HEK293 (cell line): ENCODE data around the gene ZNF483.

ENCODE experiments used
- BCL11B ChIP-seq: fragments of 450-650 bp; formaldehyde crosslinking; IDR thresholded peaks from 2 replicates; pipeline ENCODE4 v1.5.1; 2016; ENCODE audit warnings: low read depth, missing biosample characterization, missing genetic modification characterization
- FEZF1 ChIP-seq: fragments of 450-650 bp; formaldehyde crosslinking; IDR thresholded peaks from 2 replicates; pipeline ENCODE4 v1.5.1; 2016; ENCODE audit warnings: missing biosample characterization, missing genetic modification characterization
- HOXA7 ChIP-seq: sonication (generic); formaldehyde crosslinking; IDR thresholded peaks from 2 replicates; pipeline ENCODE4 v1.8.1; 2022; ENCODE audit warnings: missing genetic modification reagents, borderline replicate concordance
- KLF10 ChIP-seq: fragments of 450-650 bp; IDR thresholded peaks from 2 replicates; pipeline ENCODE4 v1.5.1; 2018; ENCODE audit warnings: missing biosample characterization, mild to moderate bottlenecking, missing genetic modification characterization
- KLF8 ChIP-seq: fragments of 450-650 bp; formaldehyde crosslinking; IDR thresholded peaks from 2 replicates; pipeline ENCODE4 v1.5.1; 2016; ENCODE audit warnings: missing biosample characterization, missing genetic modification characterization
- OSR2 ChIP-seq: fragments of 450-650 bp; formaldehyde crosslinking; IDR thresholded peaks from 2 replicates; pipeline ENCODE4 v1.5.1; 2016; ENCODE audit warnings: missing biosample characterization, missing genetic modification characterization
- OVOL3 ChIP-seq: fragments of 450-650 bp; formaldehyde crosslinking; IDR thresholded peaks from 2 replicates; pipeline ENCODE4 v1.5.1; 2016; ENCODE audit warnings: missing biosample characterization, missing genetic modification characterization
- SALL2 ChIP-seq: fragments of 450-650 bp; formaldehyde crosslinking; IDR thresholded peaks from 2 replicates; pipeline ENCODE4 v1.5.0; 2017; ENCODE audit warnings: missing biosample characterization, mild to moderate bottlenecking, missing genetic modification characterization, borderline replicate concordance
- SP2 ChIP-seq: fragments of 450-650 bp; formaldehyde crosslinking; IDR thresholded peaks from 2 replicates; pipeline ENCODE4 v1.5.1; 2016; ENCODE audit warnings: missing biosample characterization, missing genetic modification characterization
- ZBTB11 ChIP-seq: fragments of 450-650 bp; formaldehyde crosslinking; conservative IDR thresholded peaks from 2 replicates; pipeline ENCODE4 v1.5.1; 2016; ENCODE audit warnings: low read depth, missing biosample characterization, missing genetic modification characterization
- ZBTB17 ChIP-seq: fragments of 450-650 bp; formaldehyde crosslinking; IDR thresholded peaks from 2 replicates; pipeline ENCODE4 v1.5.1; 2016; ENCODE audit warnings: missing biosample characterization, missing genetic modification characterization
- ZEB2 ChIP-seq: fragments of 450-650 bp; formaldehyde crosslinking; IDR thresholded peaks from 2 replicates; pipeline ENCODE4 v1.5.1; 2016; ENCODE audit warnings: missing biosample characterization, missing genetic modification characterization
- ZFP41 ChIP-seq: fragments of 450-650 bp; formaldehyde crosslinking; IDR thresholded peaks from 2 replicates; pipeline ENCODE4 v1.5.1; 2016; ENCODE audit warnings: missing biosample characterization, missing genetic modification characterization, borderline replicate concordance
- ZFP69B ChIP-seq: fragments of 450-650 bp; formaldehyde crosslinking; IDR thresholded peaks from 2 replicates; pipeline ENCODE4 v1.5.1; 2016; ENCODE audit warnings: missing biosample characterization, missing genetic modification characterization
- ZNF2 ChIP-seq: fragments of 450-650 bp; formaldehyde crosslinking; IDR thresholded peaks from 2 replicates; pipeline ENCODE4 v1.5.1; 2016; ENCODE audit warnings: missing biosample characterization, missing genetic modification characterization
- ZNF223 ChIP-seq: fragments of 450-650 bp; formaldehyde crosslinking; IDR thresholded peaks from 2 replicates; pipeline ENCODE4 v1.5.1; 2016; ENCODE audit warnings: missing biosample characterization, missing genetic modification characterization
- ZNF248 ChIP-seq: fragments of 450-650 bp; formaldehyde crosslinking; IDR thresholded peaks from 2 replicates; pipeline ENCODE4 v1.5.1; 2017; ENCODE audit warnings: missing biosample characterization, missing genetic modification characterization
- ZNF302 ChIP-seq: fragments of 450-650 bp; formaldehyde crosslinking; IDR thresholded peaks from 2 replicates; pipeline ENCODE4 v1.5.1; 2016; ENCODE audit warnings: missing biosample characterization, missing genetic modification characterization, low read depth
- ZNF366 ChIP-seq: fragments of 450-650 bp; formaldehyde crosslinking; conservative IDR thresholded peaks from 2 replicates; pipeline ENCODE4 v1.5.1; 2016; ENCODE audit warnings: missing biosample characterization, missing genetic modification characterization
- ZNF473 ChIP-seq: fragments of 450-650 bp; formaldehyde crosslinking; IDR thresholded peaks from 2 replicates; pipeline ENCODE4 v1.5.1; 2017; ENCODE audit warnings: missing biosample characterization, missing genetic modification characterization
- ZNF510 ChIP-seq: fragments of 450-650 bp; formaldehyde crosslinking; IDR thresholded peaks from 2 replicates; pipeline ENCODE4 v1.5.1; 2018; ENCODE audit warnings: mild to moderate bottlenecking, missing genetic modification characterization, missing biosample characterization; ENCODE audit not compliant: insufficient replicate concordance
- ZNF548 ChIP-seq: fragments of 450-650 bp; formaldehyde crosslinking; IDR thresholded peaks from 2 replicates; pipeline ENCODE4 v1.5.1; 2016; ENCODE audit warnings: missing biosample characterization, missing genetic modification characterization
- ZNF654 ChIP-seq: fragments of 450-650 bp; formaldehyde crosslinking; IDR thresholded peaks from 2 replicates; pipeline ENCODE4 v1.5.1; 2016; ENCODE audit warnings: low read depth, missing biosample characterization, missing genetic modification characterization
- ZNF701 ChIP-seq: fragments of 450-650 bp; formaldehyde crosslinking; IDR thresholded peaks from 2 replicates; pipeline ENCODE4 v1.5.1; 2016; ENCODE audit warnings: missing biosample characterization, missing genetic modification characterization
- ZNF704 ChIP-seq: fragments of 450-650 bp; formaldehyde crosslinking; IDR thresholded peaks from 2 replicates; pipeline ENCODE4 v1.5.1; 2016; ENCODE audit warnings: missing biosample characterization, missing genetic modification characterization
- ZNF843 ChIP-seq: fragments of 450-650 bp; formaldehyde crosslinking; IDR thresholded peaks from 2 replicates; pipeline ENCODE4 v1.5.1; 2016; ENCODE audit warnings: missing biosample characterization, missing genetic modification characterization
- TF ChIP-seq, protein P1 (sequence below): fragments of 450-650 bp; formaldehyde crosslinking; conservative IDR thresholded peaks from 2 replicates; pipeline ENCODE4 v1.5.1; 2016; ENCODE audit warnings: low read depth, missing biosample characterization, missing genetic modification characterization
- TF ChIP-seq, protein P2 (sequence below): fragments of 450-650 bp; formaldehyde crosslinking; IDR thresholded peaks from 2 replicates; pipeline ENCODE4 v1.5.1; 2016; ENCODE audit warnings: missing biosample characterization, missing genetic modification characterization
- TF ChIP-seq, protein P3 (sequence below): fragments of 450-650 bp; formaldehyde crosslinking; IDR thresholded peaks from 2 replicates; pipeline ENCODE4; 2016; ENCODE audit warnings: missing biosample characterization, missing genetic modification characterization

The ZNF483 gene

DNA sequence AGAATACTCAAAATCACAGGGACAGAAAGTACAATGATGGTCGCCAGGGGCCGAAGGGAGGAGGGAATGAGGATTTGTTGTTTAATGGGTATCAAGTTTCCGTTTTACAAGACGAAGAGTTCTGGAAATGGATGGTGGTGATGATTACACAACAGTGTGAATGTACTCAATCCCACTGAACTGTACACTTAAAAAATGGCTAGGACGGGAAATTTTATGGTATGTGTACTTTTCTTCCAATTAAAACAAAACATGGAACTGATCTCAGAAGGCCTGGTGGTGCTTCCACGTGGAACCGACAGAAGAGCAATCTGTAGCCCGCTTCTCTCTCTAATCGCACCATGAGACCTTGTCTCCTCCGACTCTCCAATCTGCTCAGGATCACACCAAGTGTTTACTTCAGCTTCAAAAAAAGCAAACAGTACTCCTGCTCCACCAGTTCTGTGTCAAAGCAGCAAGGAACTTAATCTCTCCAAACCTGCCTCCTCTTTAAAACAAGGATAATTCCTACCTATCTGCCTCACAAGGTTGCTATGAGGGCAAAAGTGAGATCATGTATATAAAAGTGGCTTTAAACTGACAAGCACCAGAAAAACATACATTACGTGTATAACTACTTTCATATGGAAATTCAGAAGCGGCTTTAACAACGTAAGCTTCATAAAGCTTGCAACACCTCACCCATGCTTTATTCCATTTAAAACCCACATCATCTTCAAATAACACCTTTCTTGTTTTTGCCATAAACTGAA, 42.9 kb upstream of the ZNF483 start (continued):
- TF ChIP-seq, protein P1, sequence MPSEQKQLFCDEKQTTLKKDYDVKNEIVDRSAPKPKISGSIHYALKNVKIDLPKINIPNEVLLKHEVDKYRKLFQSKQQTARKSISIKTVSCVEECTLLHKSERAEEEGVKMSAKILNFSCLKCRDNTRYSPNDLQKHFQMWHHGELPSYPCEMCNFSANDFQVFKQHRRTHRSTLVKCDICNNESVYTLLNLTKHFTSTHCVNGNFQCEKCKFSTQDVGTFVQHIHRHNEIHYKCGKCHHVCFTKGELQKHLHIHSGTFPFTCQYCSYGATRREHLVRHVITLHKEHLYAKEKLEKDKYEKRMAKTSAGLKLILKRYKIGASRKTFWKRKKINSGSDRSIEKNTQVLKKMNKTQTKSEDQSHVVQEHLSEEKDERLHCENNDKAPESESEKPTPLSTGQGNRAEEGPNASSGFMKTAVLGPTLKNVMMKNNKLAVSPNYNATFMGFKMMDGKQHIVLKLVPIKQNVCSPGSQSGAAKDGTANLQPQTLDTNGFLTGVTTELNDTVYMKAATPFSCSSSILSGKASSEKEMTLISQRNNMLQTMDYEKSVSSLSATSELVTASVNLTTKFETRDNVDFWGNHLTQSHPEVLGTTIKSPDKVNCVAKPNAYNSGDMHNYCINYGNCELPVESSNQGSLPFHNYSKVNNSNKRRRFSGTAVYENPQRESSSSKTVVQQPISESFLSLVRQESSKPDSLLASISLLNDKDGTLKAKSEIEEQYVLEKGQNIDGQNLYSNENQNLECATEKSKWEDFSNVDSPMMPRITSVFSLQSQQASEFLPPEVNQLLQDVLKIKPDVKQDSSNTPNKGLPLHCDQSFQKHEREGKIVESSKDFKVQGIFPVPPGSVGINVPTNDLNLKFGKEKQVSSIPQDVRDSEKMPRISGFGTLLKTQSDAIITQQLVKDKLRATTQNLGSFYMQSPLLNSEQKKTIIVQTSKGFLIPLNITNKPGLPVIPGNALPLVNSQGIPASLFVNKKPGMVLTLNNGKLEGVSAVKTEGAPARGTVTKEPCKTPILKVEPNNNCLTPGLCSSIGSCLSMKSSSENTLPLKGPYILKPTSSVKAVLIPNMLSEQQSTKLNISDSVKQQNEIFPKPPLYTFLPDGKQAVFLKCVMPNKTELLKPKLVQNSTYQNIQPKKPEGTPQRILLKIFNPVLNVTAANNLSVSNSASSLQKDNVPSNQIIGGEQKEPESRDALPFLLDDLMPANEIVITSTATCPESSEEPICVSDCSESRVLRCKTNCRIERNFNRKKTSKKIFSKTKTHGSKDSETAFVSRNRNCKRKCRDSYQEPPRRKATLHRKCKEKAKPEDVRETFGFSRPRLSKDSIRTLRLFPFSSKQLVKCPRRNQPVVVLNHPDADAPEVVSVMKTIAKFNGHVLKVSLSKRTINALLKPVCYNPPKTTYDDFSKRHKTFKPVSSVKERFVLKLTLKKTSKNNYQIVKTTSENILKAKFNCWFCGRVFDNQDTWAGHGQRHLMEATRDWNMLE (tag by site-specific recombination), result 0 out of 2 replicates have a peak, but pooled peaks have one; percentile 12
- TF ChIP-seq ZNF654, result no peak
- TF ChIP-seq BCL11B (tag by site-specific recombination), result no peak
- no peak for TF ChIP-seq ZFP69B (tag by site-specific recombination)
- peak; percentile 67; the same call in 1 of the 2 replicates for TF ChIP-seq ZNF843
- TF ChIP-seq ZNF548 (tag by site-specific recombination), result no peak
- no peak for TF ChIP-seq ZFP41 (tag by site-specific recombination)
- TF ChIP-seq ZNF302 (tag by site-specific recombination), result no peak
- no peak for TF ChIP-seq ZNF473
- TF ChIP-seq SP2, result no peak
- TF ChIP-seq ZNF366, result peak; percentile 59
- TF ChIP-seq ZBTB17 (tag by site-specific recombination), result no peak; the same call in none of the 2 replicates
- no peak for TF ChIP-seq HOXA7 (CRISPR knock-in tag)
- TF ChIP-seq OVOL3, result no peak
- peak; percentile 48; the same call in 1 of the 2 replicates for TF ChIP-seq ZEB2 (tag by site-specific recombination)
- TF ChIP-seq KLF10 (tag by site-specific recombination), result peak; percentile 18; the same call in 1 of the 2 replicates
- TF ChIP-seq OSR2 (tag by site-specific recombination), result no peak; the same call in 1 of the 2 replicates
- TF ChIP-seq KLF8 (tag by site-specific recombination), result no peak; the same call in 1 of the 2 replicates
- no peak for TF ChIP-seq ZNF510 (tag by site-specific recombination)
- no peak for TF ChIP-seq ZNF248
- TF ChIP-seq SALL2, result no peak
- no peak for TF ChIP-seq ZNF701
- TF ChIP-seq ZNF2, result no peak; the same call in 1 of the 2 replicates
- TF ChIP-seq, protein P2, sequence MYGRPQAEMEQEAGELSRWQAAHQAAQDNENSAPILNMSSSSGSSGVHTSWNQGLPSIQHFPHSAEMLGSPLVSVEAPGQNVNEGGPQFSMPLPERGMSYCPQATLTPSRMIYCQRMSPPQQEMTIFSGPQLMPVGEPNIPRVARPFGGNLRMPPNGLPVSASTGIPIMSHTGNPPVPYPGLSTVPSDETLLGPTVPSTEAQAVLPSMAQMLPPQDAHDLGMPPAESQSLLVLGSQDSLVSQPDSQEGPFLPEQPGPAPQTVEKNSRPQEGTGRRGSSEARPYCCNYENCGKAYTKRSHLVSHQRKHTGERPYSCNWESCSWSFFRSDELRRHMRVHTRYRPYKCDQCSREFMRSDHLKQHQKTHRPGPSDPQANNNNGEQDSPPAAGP (tag by site-specific recombination), result no peak
- no peak for TF ChIP-seq ZNF704
- no peak for TF ChIP-seq ZNF223
- TF ChIP-seq, protein P3, sequence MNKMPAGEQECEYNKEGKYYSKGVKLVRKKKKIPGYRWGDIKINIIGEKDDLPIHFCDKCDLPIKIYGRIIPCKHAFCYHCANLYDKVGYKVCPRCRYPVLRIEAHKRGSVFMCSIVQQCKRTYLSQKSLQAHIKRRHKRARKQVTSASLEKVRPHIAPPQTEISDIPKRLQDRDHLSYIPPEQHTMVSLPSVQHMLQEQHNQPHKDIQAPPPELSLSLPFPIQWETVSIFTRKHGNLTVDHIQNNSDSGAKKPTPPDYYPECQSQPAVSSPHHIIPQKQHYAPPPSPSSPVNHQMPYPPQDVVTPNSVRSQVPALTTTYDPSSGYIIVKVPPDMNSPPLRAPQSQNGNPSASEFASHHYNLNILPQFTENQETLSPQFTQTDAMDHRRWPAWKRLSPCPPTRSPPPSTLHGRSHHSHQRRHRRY (tag by site-specific recombination), result no peak
- peak; percentile 97 for TF ChIP-seq FEZF1
- TF ChIP-seq ZBTB11 (tag by site-specific recombination), result no peak
